ENCODE measurements around the gene PTDSS2.

The PTDSS2 gene

DNA sequence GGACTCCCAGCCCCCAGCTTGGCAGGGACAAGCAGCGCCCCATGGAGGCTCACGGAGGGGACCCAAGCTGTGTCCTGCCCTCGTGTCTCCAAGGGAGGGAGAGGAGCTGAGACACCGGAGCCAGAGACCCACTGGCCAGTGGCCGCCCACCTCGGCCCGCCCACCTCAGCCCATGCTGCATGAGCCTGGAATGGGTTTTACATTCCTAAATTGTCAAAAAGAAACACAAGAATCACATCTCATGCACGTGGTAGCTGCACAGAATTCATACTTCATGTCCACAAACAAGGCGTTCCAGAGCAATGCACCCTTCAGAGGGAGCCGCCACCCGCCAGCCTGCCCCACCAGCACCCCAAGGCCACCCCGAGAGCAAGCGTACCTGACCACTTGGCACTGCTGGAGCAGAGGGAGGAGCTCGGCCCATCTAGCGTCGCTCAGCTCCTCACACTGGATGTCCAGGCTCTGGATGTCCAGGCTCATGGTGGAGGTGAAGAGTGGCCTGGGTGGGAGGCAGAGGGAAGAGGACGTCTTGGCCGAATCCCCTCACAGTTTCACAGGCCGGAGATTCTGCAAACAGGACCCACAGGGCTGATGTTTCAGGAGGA lies 51.7 kb downstream of the PTDSS2 start:
- Histone ChIP-seq H3K4me1 (ENCODE audit: insufficient read depth, low read length) (peaks cover 21% of the 10 kb centered on the region), H3K9me3 (ENCODE audit: low read length) (no peaks in the 10 kb centered on the region), H3K27ac (ENCODE audit: low read depth, low read length) (no peak overlapping the region), H3K9ac (ENCODE audit: low read length) (no peak overlapping the region), H3K4me3 (ENCODE audit: low read depth in 1 of 2, low read length in 2 of 2) (no peak overlapping the region), H3K27me3 (ENCODE audit: control insufficient read depth in 1 of 2, insufficient read depth in 2 of 2, low read length in 2 of 2) (no peaks in the 10 kb centered on the region), H3K36me3 (ENCODE audit: insufficient read depth, low read length) (peaks cover 47% of the 10 kb centered on the region)

DNA sequence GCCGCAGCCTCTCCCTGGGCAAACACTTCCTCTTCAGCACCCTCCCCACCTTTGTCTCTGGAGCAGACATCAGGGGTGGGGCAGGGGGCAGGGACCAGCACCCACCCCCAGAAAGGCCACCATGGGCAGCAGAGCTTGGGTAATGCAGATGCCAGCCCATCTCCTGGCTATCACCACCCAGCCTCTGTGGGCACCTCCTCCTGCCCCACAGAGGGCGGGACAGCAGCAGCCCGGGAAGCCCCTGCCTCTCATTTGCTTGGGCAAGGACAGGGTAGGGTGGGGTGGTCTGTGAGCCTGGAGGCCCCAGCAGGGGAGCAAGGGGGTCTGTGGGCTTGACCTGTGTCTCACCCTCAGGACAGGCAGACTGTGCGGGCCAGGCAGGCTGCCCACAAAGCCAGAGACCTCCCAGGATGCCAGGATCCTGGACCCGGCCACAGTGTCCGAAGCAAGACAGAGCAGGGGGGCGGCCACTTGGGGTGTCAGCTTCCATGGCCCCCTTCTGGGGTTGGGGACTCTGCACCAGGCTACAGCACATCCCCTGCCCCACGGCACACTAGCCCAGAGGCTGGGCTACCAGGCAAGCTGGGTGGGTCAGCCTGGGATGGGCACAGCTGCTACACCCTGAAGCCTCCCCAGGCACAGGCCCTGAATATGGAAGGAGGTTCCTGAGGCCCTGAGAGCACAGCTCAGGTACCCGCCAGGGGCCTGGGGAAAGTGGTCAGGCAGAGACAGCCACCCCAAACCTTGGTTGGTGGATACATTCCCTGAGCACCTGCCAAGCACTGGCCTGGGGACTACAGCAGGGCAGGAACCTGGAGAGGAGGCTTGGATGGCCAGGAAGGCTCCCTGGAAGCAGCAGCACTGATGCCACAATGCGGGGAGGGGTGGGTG lies 52.5 kb downstream of the PTDSS2 start:
- peaks cover 39% of the 10 kb centered on the region for H3K36me3 ChIP-seq (ENCODE audit: insufficient read depth, low read length)
- H3K27me3 ChIP-seq (ENCODE audit: control insufficient read depth in 1 of 2, insufficient read depth in 2 of 2, low read length in 2 of 2): no peaks in the 10 kb centered on the region
- no peak overlapping the region for H3K27ac ChIP-seq (ENCODE audit: low read depth, low read length)
- peaks cover 21% of the 10 kb centered on the region for H3K4me1 ChIP-seq (ENCODE audit: insufficient read depth, low read length)
- no peaks in the 10 kb centered on the region for H3K9me3 ChIP-seq (ENCODE audit: low read length)
- no peak overlapping the region for H3K9ac ChIP-seq (ENCODE audit: low read length)
- no peak overlapping the region for H3K4me3 ChIP-seq (ENCODE audit: low read depth in 1 of 2, low read length in 2 of 2)

DNA sequence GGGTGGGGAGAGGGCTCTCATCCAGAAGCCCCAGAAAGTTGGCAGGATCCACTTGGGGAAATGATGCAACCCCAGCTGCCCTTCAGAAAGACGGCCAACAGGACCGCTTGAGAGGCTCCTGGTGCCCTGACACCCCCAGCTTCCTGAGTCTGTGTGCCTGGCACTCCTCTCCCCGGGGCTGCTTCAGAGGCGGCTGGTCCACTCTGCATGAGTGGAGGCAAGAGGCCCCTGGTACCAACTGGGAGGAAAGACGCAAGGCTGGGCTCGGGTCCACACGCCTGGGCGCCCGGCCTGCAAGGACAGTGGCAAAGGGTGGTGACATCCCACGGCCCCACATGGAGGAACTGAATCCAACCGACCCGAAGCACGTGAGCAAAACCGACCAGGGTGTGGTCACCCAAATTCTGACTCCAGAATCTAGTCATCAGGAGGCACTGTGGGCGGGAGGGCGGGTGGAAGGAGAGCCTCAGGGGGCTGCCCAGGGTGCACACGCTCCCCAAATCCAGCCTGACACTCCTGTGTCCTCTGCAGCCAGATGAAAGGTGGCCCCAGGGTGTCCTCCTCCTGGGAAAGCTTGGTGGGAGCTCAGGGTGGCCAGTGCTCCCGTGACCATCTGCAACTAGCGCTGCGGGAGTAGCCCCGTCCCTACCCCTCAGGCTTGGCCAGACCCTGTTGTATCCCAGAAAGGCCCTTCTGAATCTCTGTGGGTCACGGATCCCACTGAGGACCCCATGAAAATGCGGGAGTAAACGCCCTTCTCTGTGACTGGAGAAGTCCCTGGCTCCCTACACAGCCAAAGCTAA lies 53.3 kb downstream of the PTDSS2 start:
- Histone ChIP-seq H3K9me3 (ENCODE audit: low read length) (no peaks in the 10 kb centered on the region), H3K4me3 (ENCODE audit: low read depth in 1 of 2, low read length in 2 of 2) (peak overlapping the region; percentile 69 to 96), H3K4me1 (ENCODE audit: insufficient read depth, low read length) (peaks cover 26% of the 10 kb centered on the region), H3K27me3 (ENCODE audit: control insufficient read depth in 1 of 2, insufficient read depth in 2 of 2, low read length in 2 of 2) (no peaks in the 10 kb centered on the region), H3K27ac (ENCODE audit: low read depth, low read length) (peak overlapping the region; percentile 70), H3K9ac (ENCODE audit: low read length) (peak overlapping the region; percentile 38), H3K36me3 (ENCODE audit: insufficient read depth, low read length) (peaks cover 31% of the 10 kb centered on the region)

DNA sequence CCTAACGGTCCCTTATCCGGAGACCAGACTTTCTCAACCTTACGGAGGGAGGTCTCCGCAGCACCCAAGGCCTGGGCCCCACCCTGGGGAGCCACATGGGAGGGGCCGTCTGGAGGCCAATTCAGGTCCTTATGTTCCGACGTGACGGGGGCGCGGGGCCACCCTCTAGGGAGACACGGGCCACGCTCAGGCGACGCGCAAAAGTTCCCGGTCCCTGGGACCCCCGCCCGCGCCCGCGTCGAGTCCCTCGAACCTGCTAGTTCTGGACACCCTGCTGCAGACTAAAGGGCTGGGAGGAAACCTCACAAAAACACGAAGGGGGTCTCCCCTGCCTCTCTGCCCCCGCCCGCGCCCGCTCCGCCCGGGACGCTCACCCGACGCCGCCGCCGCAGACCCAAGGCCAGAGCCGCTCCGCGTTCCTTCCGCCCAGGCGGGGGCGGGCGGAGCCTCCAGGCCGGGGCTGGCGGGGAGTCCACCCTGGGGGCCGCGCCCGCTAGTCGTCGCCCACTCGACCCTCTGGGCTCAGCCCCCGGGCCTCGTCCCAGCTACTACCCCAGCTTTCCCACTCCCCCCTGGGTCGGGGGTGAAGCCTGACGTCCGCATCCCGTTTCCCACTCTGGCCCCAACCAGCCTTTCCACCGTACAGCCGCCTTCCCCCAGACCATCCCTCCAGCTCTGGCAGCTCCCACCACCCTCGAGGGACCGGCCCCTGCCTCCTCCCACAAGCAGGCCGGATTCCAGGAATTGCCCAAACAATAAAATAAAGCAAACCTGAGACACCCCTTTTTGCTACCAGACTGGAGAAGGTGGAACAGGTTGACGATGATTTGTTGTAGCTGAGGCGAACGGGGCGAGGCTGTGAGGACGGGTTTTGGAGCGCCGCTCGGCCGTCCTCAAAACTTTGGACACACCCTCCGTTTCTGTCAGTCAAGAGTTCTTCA lies 54.2 kb downstream of the PTDSS2 start:
- no peaks in the 10 kb centered on the region for H3K9me3 ChIP-seq (ENCODE audit: low read length)
- H3K9ac ChIP-seq (ENCODE audit: low read length): peak overlapping the region; percentile 38
- peaks cover 22% of the 10 kb centered on the region for H3K36me3 ChIP-seq (ENCODE audit: insufficient read depth, low read length)
- H3K4me1 ChIP-seq (ENCODE audit: insufficient read depth, low read length): peaks cover 26% of the 10 kb centered on the region
- H3K4me3 ChIP-seq (ENCODE audit: low read depth in 1 of 2, low read length in 2 of 2): peak overlapping the region; percentile 69 to 96
- peak overlapping the region; percentile 70 for H3K27ac ChIP-seq (ENCODE audit: low read depth, low read length)
- no peaks in the 10 kb centered on the region for H3K27me3 ChIP-seq (ENCODE audit: control insufficient read depth in 1 of 2, insufficient read depth in 2 of 2, low read length in 2 of 2)

DNA sequence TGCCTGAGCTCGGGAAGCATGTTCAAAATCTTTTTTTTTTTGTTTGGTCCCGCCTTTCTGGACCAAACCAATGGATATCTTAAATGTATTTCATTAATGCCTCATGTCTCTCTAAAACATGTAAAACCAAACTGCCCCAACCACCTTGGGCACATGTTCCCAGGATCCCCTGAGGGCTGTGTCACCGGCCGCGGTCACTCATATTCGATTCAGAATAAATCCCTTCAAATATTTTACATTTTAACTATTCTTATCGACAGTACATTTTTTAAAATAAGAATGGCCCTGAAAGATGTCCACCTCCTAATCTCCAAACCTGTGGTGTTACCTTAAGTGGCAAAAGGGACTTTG lies 54.9 kb downstream of the PTDSS2 start:
- no peaks in the 10 kb centered on the region for H3K27me3 ChIP-seq (ENCODE audit: control insufficient read depth in 1 of 2, insufficient read depth in 2 of 2, low read length in 2 of 2)
- no peak overlapping the region for H3K9ac ChIP-seq (ENCODE audit: low read length)
- no peaks in the 10 kb centered on the region for H3K9me3 ChIP-seq (ENCODE audit: low read length)
- peaks cover 26% of the 10 kb centered on the region for H3K4me1 ChIP-seq (ENCODE audit: insufficient read depth, low read length)
- H3K27ac ChIP-seq (ENCODE audit: low read depth, low read length): peak overlapping the region; percentile 70
- H3K36me3 ChIP-seq (ENCODE audit: insufficient read depth, low read length): peaks cover 16% of the 10 kb centered on the region
- peak overlapping the region; percentile 69 to 96 for H3K4me3 ChIP-seq (ENCODE audit: low read depth in 1 of 2, low read length in 2 of 2)

DNA sequence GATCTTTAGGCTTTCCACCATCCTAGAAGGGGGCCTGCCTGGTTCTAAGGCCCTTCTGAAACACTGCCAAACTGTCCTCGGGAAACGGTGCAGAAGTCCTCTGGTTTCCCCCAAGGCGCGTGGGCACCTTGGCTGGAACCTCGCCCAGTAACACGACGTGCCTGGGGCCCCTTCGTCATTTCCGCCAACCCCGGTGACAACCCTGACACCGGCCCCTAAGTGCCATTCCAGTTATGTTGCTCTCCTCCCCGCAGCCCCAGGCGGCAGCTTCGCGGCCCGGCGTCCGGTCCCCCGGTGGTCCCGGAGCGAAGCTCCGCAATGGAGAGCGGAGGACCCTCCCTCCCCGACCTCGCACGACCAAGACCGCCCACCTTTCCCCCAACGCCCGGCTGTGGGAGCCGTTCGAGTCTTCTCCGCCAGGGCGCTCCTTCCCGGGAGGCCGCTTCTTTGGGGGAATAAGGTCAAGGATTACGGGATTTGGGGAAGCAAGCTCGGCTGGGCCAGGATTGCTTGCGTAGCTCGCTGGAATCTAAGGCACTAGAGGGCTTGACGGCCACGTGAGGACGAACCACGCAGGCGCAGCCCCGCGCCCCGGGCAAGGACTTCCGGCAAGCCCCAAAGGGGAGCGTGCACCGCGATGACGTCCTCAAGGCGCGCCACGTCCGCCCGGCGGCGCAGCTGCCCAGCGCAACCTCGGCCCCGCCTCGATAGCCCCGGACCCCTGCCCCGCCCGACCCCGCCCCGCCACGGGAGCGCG lies 56.3 kb downstream of the PTDSS2 start:
- peak overlapping the region; percentile 100 for H3K27ac ChIP-seq (ENCODE audit: low read depth, low read length)
- H3K36me3 ChIP-seq (ENCODE audit: insufficient read depth, low read length): peaks cover 1% of the 10 kb centered on the region
- peak overlapping the region; percentile 86 to 96 for H3K4me3 ChIP-seq (ENCODE audit: low read depth in 1 of 2, low read length in 2 of 2)
- peak overlapping the region; percentile 84 for H3K9ac ChIP-seq (ENCODE audit: low read length)
- H3K27me3 ChIP-seq (ENCODE audit: control insufficient read depth in 1 of 2, insufficient read depth in 2 of 2, low read length in 2 of 2): no peaks in the 10 kb centered on the region
- H3K4me1 ChIP-seq (ENCODE audit: insufficient read depth, low read length): peaks cover 26% of the 10 kb centered on the region
- H3K9me3 ChIP-seq (ENCODE audit: low read length): no peaks in the 10 kb centered on the region

DNA sequence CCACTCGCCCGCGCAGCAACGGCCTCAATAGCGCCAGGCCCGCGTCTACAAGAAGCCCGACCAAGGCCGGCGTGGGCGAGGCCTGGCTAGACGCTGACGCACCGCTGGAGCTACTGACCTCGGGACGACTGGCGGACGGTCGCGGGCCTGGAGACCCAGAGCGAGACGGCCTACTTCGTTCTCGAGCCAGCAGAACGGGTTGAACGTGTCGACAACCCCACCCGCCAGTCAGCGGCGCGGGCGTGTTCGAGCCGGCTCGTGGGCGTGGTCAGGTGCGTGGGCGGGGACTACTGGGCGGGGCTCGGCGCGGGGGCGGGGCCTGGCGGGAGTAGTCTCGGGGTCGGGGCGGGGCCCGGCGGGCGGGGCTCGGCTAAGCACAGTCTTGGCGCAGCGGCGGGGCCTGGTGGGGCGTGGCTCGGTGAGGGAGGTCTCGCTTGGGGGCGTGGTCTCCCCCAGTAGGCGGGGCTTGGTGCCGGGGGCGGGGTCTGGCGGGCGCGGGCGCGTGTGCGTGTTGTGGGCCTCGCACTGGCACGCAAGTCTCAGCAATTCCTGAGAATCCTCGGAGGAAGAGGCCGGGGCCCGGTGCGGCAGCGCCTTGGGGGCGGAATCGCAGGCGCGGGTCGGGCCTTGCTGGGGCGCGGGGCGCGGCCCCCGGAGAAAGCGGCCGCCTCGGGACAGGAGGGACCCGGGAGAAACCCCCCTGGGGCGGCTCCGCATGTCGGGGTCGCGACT lies 57.1 kb downstream of the PTDSS2 start, which contains the start of gene RNH1:
Gene RNH1, minus strand, starts transcription at position 248 of the 732 bp plus-strand sequence. CDS start 5,080 bp downstream, outside the sequence.
- no peaks in the 10 kb centered on the region for H3K27me3 ChIP-seq (ENCODE audit: control insufficient read depth in 1 of 2, insufficient read depth in 2 of 2, low read length in 2 of 2)
- no peaks in the 10 kb centered on the region for H3K36me3 ChIP-seq (ENCODE audit: insufficient read depth, low read length)
- H3K4me3 ChIP-seq (ENCODE audit: low read depth in 1 of 2, low read length in 2 of 2): peak within 1 kb of the TSS; percentile 86 to 96
- H3K9me3 ChIP-seq (ENCODE audit: low read length): no peaks in the 10 kb centered on the region
- H3K4me1 ChIP-seq (ENCODE audit: insufficient read depth, low read length): peaks cover 26% of the 10 kb centered on the region
- H3K9ac ChIP-seq (ENCODE audit: low read length): peak within 1 kb of the TSS; percentile 84
- peak within 1 kb of the TSS; percentile 100 for H3K27ac ChIP-seq (ENCODE audit: low read depth, low read length)

DNA sequence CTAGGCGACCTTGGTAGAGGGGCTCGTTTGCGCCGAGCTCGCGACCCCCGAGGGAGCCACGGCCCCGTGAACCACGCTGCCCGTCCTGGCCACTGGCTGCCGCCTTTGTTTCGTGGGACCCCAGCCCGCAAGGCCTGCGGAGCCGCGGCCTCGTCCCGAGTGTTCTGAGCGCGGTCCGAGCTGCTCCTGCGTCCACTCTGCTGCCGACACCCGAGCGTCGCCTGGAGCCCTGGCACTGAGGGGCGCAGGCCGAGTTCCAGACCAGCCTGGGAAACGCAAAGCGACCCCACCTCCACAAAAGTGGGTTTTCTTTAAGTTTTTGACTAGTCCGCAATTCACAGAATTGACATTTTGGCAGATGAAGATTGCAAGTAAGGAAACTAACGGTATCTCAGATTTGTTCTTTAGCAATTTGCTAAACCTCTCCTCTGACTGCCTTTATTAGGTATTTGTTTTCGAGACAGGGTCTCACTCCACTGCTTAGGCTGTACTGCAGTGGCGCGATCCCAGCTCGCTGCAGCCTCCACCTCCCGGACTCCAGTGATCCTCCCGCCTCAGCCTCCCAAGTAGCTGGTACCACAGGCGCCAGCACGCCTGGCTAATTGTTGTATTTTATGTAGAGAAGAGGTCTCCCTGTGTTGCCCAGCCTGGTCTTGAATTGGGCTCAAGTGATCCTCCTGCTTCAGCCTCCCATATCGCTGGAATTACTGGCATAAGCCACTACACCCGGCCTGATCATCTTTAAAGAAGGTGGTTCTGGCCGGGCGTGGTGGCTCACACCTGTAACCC lies 57.8 kb downstream of the PTDSS2 start:
- Histone ChIP-seq H3K36me3 (ENCODE audit: insufficient read depth, low read length) (no peaks in the 10 kb centered on the region), H3K4me1 (ENCODE audit: insufficient read depth, low read length) (peaks cover 26% of the 10 kb centered on the region), H3K27ac (ENCODE audit: low read depth, low read length) (peak overlapping the region; percentile 76)

DNA sequence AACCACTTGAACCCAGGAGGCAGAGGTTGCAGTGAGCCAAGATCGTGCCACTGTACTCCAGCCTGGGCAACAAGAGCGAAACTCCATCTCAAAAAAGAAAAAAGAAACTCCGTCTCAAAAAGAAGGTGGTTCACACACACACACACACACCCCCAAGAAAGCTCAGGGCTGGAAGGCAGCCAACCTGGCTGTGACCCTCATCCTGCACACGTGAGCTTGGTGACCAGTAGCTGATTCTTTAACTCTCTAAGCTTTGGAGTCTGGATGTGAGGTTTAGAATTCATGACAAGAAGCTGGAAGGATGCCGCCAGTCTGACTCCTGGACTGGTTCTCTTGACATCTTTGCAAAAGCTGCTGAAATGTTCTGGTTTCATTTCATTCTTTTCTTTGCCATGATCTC lies 58.9 kb downstream of the PTDSS2 start:
- no peak overlapping the region for H3K4me3 ChIP-seq (ENCODE audit: low read depth in 1 of 2, low read length in 2 of 2)
- no peaks in the 10 kb centered on the region for H3K36me3 ChIP-seq (ENCODE audit: insufficient read depth, low read length)
- H3K27me3 ChIP-seq (ENCODE audit: control insufficient read depth in 1 of 2, insufficient read depth in 2 of 2, low read length in 2 of 2): no peaks in the 10 kb centered on the region
- no peaks in the 10 kb centered on the region for H3K9me3 ChIP-seq (ENCODE audit: low read length)
- no peak overlapping the region for H3K27ac ChIP-seq (ENCODE audit: low read depth, low read length)
- no peak overlapping the region for H3K9ac ChIP-seq (ENCODE audit: low read length)
- peaks cover 22% of the 10 kb centered on the region for H3K4me1 ChIP-seq (ENCODE audit: insufficient read depth, low read length)

More for the DNA sequence above, 57.8 kb downstream of the PTDSS2 start:
- Histone ChIP-seq H3K9me3 (ENCODE audit: low read length) (no peaks in the 10 kb centered on the region), H3K9ac (ENCODE audit: low read length) (peak overlapping the region; percentile 49), H3K27me3 (ENCODE audit: control insufficient read depth in 1 of 2, insufficient read depth in 2 of 2, low read length in 2 of 2) (no peaks in the 10 kb centered on the region), H3K4me3 (ENCODE audit: low read depth in 1 of 2, low read length in 2 of 2) (peak overlapping the region; percentile 25 to 53)
